ENCODE results near the gene PAGE2B.

DNA sequence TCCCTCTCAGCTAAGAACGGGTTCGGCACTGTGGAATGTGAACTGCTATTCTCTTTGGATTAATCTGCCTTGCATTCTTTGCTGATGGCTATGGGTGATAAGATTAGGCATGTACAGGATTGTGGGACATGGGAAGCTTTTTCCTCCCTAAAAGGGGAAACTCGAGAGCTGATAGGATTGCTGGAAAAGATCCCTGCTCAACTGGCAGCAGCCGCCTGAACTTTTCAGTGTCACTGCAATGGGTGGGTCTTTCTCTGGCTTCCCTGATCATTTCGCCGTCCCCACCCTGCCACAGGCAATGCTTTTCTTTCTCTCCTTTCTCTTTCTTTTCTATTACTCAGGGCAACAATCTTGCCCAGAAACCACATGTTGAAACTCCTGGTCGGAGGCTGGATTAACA lies 34.5 kb downstream of the PAGE2B start:
- TF ChIP-seq, protein P1, sequence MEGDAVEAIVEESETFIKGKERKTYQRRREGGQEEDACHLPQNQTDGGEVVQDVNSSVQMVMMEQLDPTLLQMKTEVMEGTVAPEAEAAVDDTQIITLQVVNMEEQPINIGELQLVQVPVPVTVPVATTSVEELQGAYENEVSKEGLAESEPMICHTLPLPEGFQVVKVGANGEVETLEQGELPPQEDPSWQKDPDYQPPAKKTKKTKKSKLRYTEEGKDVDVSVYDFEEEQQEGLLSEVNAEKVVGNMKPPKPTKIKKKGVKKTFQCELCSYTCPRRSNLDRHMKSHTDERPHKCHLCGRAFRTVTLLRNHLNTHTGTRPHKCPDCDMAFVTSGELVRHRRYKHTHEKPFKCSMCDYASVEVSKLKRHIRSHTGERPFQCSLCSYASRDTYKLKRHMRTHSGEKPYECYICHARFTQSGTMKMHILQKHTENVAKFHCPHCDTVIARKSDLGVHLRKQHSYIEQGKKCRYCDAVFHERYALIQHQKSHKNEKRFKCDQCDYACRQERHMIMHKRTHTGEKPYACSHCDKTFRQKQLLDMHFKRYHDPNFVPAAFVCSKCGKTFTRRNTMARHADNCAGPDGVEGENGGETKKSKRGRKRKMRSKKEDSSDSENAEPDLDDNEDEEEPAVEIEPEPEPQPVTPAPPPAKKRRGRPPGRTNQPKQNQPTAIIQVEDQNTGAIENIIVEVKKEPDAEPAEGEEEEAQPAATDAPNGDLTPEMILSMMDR (IDR thresholded peaks at IDR 0.05 in 2 of 3, conservative IDR thresholded peaks at IDR 0.05 in 1 of 3; ENCODE audit: insufficient read depth in 2 of 3, low read depth in 1 of 3, low read length in 3 of 3) = no peak
- TF ChIP-seq FIP1L1 (IDR thresholded peaks at IDR 0.05; ENCODE audit: low read depth, low read length, poor library complexity, severe bottlenecking) (no peak), HDAC2 (IDR thresholded peaks at IDR 0.05) (no peak), RBBP5 (IDR thresholded peaks at IDR 0.05; ENCODE audit: borderline replicate concordance, insufficient read depth, low read length, poor library complexity, severe bottlenecking) (no peak), SMAD3 (CRISPR knock-in tag; conservative IDR thresholded peaks at IDR 0.05) (no peak), HDAC1 (IDR thresholded peaks at IDR 0.05) (no peak), EGR1 (conservative IDR thresholded peaks at IDR 0.05) (no peak), STAG1 (CRISPR knock-in tag; IDR thresholded peaks at IDR 0.05; ENCODE audit: borderline replicate concordance) (no peak), ELF4 (CRISPR knock-in tag; IDR thresholded peaks at IDR 0.05) (no peak)
- TF ChIP-seq, protein P2, sequence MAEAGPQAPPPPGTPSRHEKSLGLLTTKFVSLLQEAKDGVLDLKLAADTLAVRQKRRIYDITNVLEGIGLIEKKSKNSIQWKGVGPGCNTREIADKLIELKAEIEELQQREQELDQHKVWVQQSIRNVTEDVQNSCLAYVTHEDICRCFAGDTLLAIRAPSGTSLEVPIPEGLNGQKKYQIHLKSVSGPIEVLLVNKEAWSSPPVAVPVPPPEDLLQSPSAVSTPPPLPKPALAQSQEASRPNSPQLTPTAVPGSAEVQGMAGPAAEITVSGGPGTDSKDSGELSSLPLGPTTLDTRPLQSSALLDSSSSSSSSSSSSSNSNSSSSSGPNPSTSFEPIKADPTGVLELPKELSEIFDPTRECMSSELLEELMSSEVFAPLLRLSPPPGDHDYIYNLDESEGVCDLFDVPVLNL (CRISPR knock-in tag; IDR thresholded peaks at IDR 0.05; ENCODE audit: low read depth) = no peak
- TF ChIP-seq, protein P3, sequence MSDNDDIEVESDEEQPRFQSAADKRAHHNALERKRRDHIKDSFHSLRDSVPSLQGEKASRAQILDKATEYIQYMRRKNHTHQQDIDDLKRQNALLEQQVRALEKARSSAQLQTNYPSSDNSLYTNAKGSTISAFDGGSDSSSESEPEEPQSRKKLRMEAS (CRISPR knock-in tag; IDR thresholded peaks at IDR 0.05) = no peak
